Osteoblast (primary cell): Measurements from ENCODE around the gene CELF4. TPM values are rescaled to one million over a fixed set of nuclear protein-coding genes. Genes with fewer than 3 reads are reported as not detected.

Source experiments
- DNase-seq: peaks from one replicate; pipeline ENCODE4 v3.0.0; 2011; ENCODE audit warnings: low spot score, mixed read lengths; ENCODE audit not compliant: insufficient read length; ENCODE audit errors: missing footprints
- H2AFZ ChIP-seq: 2 replicates; pipeline ENCODE4 v1.6.0; 2011; ENCODE audit warnings: mild to moderate bottlenecking, low read length
- H3K27ac ChIP-seq: 2 replicates; pipeline ENCODE4 v1.5.1; 2011; ENCODE audit warnings: mild to moderate bottlenecking, low read depth, low read length, moderate library complexity
- H3K27me3 ChIP-seq: 2 replicates; pipeline ENCODE4 v1.6.0; 2012; ENCODE audit warnings: mild to moderate bottlenecking, control low read depth, inconsistent platforms, low read length, moderate library complexity; ENCODE audit not compliant: insufficient read depth
- H3K36me3 ChIP-seq: 2 replicates; pipeline ENCODE4 v1.5.1; 2011; ENCODE audit warnings: mild to moderate bottlenecking, low read length, control low read depth, moderate library complexity; ENCODE audit not compliant: insufficient read depth
- H3K4me1 ChIP-seq: 2 replicates; pipeline ENCODE4 v1.5.1; 2011; ENCODE audit warnings: mild to moderate bottlenecking, low read length, control low read depth, moderate library complexity; ENCODE audit not compliant: insufficient read depth
- H3K4me2 ChIP-seq: 2 replicates; pipeline ENCODE4 v1.6.0; 2011; ENCODE audit warnings: mild to moderate bottlenecking, low read length; ENCODE audit not compliant: insufficient read depth
- H3K4me3 ChIP-seq: fragments of 200-600 bp; sonication (generic); 3 replicates; pipeline ENCODE4 v1.5.1; 2012; ENCODE audit warnings: mild to moderate bottlenecking, low read length, inconsistent platforms; ENCODE audit not compliant: insufficient read depth
- H3K79me2 ChIP-seq: 2 replicates; pipeline ENCODE4 v1.6.0; 2012; ENCODE audit warnings: mild to moderate bottlenecking, low read length, control low read depth, inconsistent platforms; ENCODE audit not compliant: insufficient read depth
- H3K9me3 ChIP-seq: 2 replicates; pipeline ENCODE4 v1.5.1; 2011; ENCODE audit warnings: low read depth, low read length, control low read depth
- H4K20me1 ChIP-seq: 2 replicates; pipeline ENCODE4 v1.6.0; 2012; ENCODE audit warnings: mild to moderate bottlenecking, low read length, control low read depth; ENCODE audit not compliant: insufficient read depth
- CTCF ChIP-seq: IDR thresholded peaks from 2 replicates; pipeline ENCODE4 v1.5.1; 2011; ENCODE audit warnings: mild to moderate bottlenecking, low read depth, low read length, moderate library complexity; ENCODE audit errors: extremely low read depth
- total RNA-seq: library from RNA; depleted of rRNA; stranded (reverse); fragments of >200 nt; gene quantifications from 2 replicates; pipeline ENCODE4 v1.2.3, GENCODE V29; 2012

CELF4 gene
- total RNA-seq, 1 donor: not detected

- no peaks in the 10 kb centered on the region for H3K36me3 ChIP-seq
- no peak overlapping the region for H3K4me2 ChIP-seq
- H3K27ac ChIP-seq: no peak overlapping the region
- H3K79me2 ChIP-seq: no peaks in the 10 kb centered on the region
- peaks cover 17% of the 10 kb centered on the region for H3K27me3 ChIP-seq
- peak; percentile 93 for DNase-seq
- H3K4me3 ChIP-seq: no peak overlapping the region
- no peaks in the 10 kb centered on the region for H3K4me1 ChIP-seq
- H2AFZ ChIP-seq: no peak overlapping the region
- TF ChIP-seq CTCF: no peak
- H4K20me1 ChIP-seq: no peaks in the 10 kb centered on the region
- H3K9me3 ChIP-seq: no peaks in the 10 kb centered on the region
Measured at GRCh38 chr18:37270038-37270665, 295.4 kb downstream of the CELF4 start.

GRCh38 chr18:37266290-37266689 lies 299.3 kb downstream of the CELF4 start:
- Histone ChIP-seq H3K36me3 (no peaks in the 10 kb centered on the region), H3K27ac (no peak overlapping the region), H3K4me3 (no peak overlapping the region), H3K27me3 (no peaks in the 10 kb centered on the region), H4K20me1 (no peaks in the 10 kb centered on the region), H3K4me1 (no peaks in the 10 kb centered on the region), H3K9me3 (no peaks in the 10 kb centered on the region), H3K4me2 (no peak overlapping the region), H3K79me2 (no peaks in the 10 kb centered on the region), H2AFZ (no peak overlapping the region)
- no peak for DNase-seq
- no peak for TF ChIP-seq CTCF

- Histone ChIP-seq H3K27me3 (peaks cover 5% of the 10 kb centered on the region), H3K4me3 (no peak overlapping the region), H3K4me1 (no peaks in the 10 kb centered on the region), H4K20me1 (no peaks in the 10 kb centered on the region), H3K27ac (no peak overlapping the region), H3K79me2 (no peaks in the 10 kb centered on the region), H3K4me2 (no peak overlapping the region), H2AFZ (no peak overlapping the region), H3K9me3 (no peaks in the 10 kb centered on the region), H3K36me3 (no peaks in the 10 kb centered on the region)
- no peak for TF ChIP-seq CTCF
- DNase-seq: no peak
Measured at GRCh38 chr18:37265382-37265781, 300.2 kb downstream of the CELF4 start.

- H3K36me3 ChIP-seq: no peaks in the 10 kb centered on the region
- no peak for TF ChIP-seq CTCF
- H3K4me1 ChIP-seq: no peaks in the 10 kb centered on the region
- no peak overlapping the region for H3K4me2 ChIP-seq
- peaks cover 9% of the 10 kb centered on the region for H3K27me3 ChIP-seq
- no peaks in the 10 kb centered on the region for H3K9me3 ChIP-seq
- H2AFZ ChIP-seq: no peak overlapping the region
- H3K79me2 ChIP-seq: no peaks in the 10 kb centered on the region
- no peaks in the 10 kb centered on the region for H4K20me1 ChIP-seq
- H3K27ac ChIP-seq: no peak overlapping the region
- H3K4me3 ChIP-seq: no peak overlapping the region
- no peak for DNase-seq
Measured at GRCh38 chr18:37264956-37265355, 300.6 kb downstream of the CELF4 start.
